HG03196 (cell line): Measurements from ENCODE around the gene CTRL.
"Not testable (repeated sequence)": the region's sequence is repeated elsewhere in the genome, so short reads cannot be mapped to it uniquely, and the experiment has no call there.

Source experiments
- ATAC-seq: cut with Tn5 transposase; IDR thresholded peaks from one replicate; pipeline ENCODE4 v1.9.1; 2021; ENCODE audit not compliant: unreplicated experiment

CTRL gene

GRCh38 chr16:67942510-67943255, 11.0 kb upstream of the CTRL start:
- no peak for ATAC-seq

- ATAC-seq, result no peak
Measured at GRCh38 chr16:67942200-67942509, 10.5 kb upstream of the CTRL start.

DNA sequence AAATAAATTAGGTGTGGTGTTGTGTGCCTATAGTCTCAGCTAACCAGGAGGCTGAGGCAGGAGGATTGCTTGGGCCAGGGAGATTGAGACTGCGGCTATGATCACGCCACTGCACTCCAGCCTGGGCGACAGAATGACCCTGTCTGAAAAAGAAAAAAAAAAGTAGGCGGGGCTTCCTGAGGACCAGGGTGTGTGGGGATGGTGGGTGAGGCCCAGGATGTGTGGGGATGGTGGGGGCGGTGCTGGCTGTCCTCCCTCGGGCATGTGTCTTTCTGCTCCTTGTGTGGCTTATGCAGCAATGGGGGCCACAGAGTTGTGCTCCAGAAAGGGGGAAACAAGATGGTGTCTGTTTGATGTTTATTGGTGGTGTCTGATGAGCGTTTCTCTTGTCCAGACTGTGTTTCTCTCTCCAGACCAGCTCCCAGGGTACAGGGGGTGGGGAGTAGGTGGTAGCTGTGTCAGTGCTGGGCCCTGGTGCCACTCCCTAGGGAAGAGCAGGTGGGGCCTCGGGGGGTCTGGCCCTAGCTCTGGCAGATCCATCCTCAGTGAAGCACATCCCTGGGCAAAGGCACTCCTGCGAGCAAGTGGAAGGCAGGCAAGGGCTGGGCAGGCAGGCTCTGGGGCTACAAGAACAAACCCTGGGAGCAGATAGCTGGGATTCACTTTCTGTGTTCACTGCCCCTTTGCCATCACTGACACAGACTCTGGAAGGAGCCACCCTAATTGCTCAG, 10.0 kb upstream of the CTRL start:
- ATAC-seq, result no peak

DNA sequence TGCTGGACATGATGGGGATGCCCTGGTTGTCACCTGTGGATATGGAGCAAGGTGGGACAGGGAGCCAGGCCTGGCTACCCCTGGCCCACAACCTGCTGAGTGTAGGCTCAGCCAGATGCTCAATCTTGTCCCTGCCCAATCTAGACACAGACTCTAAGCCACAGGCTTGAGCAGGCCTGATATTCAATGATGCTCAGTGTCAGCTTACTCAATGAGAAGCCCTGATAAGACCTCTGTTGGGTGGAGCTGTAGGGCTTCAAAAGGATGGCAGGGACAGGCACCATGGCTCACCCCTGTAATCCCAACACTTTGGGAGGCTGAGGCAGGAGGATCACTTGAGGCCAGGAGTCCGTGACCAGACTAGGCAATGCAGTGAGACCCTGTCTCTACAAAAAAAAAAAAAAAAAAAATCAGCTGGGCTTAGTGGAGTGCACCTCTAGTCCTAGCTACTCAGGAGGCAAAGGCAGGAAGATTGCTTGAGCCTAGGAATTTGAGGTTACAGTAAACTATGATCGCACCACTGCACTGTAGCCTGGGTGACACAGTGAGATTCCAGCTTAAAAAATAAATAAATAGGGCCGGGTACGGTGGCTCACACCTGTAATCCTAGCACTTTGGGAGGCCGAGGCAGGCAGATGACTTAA, 8.9 kb upstream of the CTRL start:
- ATAC-seq, result no peak

- ATAC-seq, result no peak
Measured at GRCh38 chr16:67939507-67940445, 8.1 kb upstream of the CTRL start.

- not testable (repeated sequence) for ATAC-seq
Measured at GRCh38 chr16:67937713-67938112, 6.1 kb upstream of the CTRL start.

GRCh38 chr16:67936880-67937605, 5.4 kb upstream of the CTRL start:
- peak; percentile 46 for ATAC-seq

DNA sequence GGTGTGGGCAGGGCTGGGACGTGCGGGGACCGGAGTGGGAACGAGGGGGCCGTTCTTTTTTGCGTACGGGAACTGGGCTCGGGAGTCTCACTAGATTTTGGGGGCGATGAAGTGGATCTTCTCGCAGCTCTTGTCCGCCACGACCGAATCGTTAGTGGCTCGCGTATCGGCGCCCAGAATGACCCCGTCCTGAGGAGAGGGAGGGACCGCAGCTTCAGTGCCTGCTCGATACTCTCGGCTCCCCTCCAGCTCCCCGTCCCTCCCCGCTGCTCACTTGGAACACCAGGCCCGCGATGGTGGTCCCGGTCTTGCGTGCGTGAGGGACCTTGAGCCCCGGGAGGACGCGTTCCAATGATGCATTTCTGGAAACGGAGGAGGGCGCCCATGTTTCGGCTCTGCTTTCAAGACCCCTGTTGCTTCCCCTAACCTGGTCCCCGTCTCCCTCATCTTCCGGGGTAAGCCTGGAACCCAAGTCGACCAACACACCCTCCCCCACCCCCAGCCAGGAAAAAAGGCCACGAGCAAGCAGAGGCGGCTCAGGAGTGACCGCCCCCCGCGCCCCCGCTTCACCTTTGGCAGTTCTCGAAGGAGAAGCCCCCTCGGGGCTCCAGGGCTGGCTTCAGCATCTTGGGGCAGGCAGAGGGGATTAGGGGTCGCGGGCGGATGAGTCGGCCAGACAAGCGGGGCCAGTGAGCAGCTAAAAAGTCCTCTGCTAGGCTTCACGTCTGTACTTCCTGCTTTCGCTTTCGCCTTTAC, 4.6 kb upstream of the CTRL start, which contains the start of gene PSMB10:
Gene PSMB10, minus strand, starts transcription at position 727 of the 756 bp plus-strand sequence. Its CDS starts 101 bp downstream, at position 626.
- peak; percentile 11 for ATAC-seq

GRCh38 chr16:67935402-67936123, 3.9 kb upstream of the CTRL start:
- ATAC-seq, result peak; percentile 85

GRCh38 chr16:67935101-67935401, 3.4 kb upstream of the CTRL start:
- no peak for ATAC-seq

- ATAC-seq, result no peak
Measured at GRCh38 chr16:67934306-67935100, 2.8 kb upstream of the CTRL start.

DNA sequence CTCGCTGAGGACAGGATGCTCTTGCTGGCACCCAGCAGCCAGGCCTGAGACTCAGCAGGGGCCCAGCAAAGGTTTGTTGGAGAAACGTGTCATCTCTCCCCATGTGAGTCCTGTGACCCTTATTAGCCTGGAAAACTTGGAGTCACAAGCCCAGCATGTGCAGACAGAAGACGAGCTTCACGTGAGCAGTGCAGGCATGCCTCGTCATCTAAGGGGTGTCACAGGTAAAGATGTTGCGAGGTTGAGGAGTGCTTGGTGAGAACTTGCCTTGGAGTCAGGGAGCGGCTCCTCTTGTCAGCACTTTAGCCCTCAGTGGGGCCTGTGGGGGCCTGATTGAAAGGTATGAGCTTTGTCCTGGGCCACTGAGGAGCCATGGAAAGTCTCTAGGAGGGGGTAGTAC, 2.1 kb upstream of the CTRL start:
- no peak for ATAC-seq

DNA sequence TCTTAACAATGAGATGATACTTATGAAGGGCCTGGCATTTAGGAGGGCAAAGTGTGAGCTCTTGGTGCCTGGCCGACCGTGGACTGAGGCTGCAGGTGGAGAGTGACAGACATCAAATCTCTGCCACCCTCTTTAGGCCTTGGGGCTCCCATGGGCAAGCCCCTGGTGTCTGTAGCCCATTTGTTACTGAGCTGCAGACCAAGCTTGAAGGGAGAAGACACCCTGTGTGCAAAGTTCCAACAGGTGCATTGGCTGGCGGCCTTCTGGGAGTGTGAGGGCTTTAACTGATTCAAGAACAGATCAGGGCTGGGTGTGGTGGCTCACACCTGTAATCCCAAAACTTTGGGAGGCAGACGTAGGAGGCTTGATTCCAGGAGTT, 789 bp upstream of the CTRL start:
- no peak for ATAC-seq

DNA sequence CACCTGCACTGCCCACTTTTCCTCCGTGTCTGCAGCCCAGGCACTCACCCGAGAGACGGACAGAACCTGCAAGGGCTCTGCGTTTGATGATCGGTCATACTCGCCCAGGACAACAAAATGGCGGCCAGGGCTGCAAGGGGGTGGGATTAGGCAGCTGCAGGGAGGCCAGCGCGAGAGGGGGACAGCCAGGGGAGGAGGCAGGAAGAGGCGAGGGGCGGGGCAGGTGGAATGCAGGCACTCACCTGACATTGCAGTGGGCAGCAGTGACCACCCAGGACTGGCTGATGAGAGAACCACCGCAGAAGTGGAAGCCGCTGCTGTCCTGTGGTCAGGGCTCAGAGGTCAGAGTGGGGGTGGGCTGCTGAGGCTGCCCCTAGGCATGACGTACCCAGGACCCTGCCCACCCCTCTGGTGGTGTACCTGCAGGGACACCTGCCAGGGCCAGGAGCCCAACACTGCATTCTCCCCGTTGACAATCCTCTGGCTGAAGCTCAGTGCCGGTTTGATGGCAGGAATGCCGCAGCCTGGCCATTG, 917 bp downstream of the CTRL start:
- ATAC-seq, result no peak

DNA sequence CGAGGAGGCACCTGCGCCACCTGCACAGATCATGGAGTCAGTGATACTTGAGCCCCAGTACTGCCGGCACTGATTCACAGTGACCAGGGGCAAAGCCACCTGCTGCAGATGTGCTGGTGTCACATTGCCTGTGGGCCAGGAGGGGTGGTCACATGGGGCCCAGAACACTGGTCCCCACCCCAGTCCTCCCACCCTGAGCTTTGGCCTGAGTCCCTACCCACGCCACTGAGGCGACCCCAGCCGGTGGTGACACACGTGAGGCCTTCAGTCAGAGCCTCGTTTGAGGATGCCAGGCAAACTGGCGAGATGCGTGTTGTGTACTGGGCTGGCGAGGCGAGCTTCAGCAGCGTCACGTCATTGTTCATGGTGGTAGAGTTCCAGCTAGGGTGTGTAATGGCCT, 1.5 kb downstream of the CTRL start:
- no peak for ATAC-seq

DNA sequence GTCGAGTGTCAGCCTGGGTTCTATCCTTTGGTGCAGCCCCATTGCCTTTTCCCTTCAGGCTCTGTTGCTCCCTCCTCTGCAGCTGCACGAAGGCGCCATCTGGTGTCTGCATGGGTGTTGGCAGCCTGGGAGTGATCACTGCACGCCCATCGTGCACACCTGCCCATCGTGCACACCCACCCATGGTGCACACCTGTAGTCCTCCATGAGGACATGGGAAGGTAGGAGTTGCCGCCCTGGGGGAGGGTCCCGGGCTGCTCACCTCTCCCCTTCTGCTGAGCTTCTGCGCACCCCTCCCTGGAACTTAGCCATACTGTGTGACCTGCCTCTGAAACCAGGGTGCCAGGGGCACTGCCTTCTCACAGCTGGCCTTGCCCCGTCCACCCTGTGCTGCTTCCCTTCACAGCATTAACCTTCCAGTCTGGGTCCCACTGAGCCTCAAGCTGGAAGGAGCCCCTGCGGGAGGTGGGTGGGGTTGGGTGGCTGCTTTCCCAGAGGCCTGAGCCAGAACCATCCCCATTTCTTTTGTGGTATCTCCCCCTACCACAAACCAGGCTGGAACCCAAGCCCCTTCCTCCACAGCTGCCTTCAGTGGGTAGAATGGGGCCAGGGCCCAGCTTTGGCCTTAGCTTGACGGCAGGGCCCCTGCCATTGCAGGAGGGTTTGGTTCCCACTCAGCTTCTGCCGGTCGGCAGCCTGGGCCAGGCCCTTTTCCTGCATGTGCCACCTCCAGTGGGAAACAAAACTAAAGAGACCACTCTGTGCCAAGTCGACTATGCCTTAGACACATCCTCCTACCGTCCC, 2.9 kb downstream of the CTRL start:
- no peak for ATAC-seq

DNA sequence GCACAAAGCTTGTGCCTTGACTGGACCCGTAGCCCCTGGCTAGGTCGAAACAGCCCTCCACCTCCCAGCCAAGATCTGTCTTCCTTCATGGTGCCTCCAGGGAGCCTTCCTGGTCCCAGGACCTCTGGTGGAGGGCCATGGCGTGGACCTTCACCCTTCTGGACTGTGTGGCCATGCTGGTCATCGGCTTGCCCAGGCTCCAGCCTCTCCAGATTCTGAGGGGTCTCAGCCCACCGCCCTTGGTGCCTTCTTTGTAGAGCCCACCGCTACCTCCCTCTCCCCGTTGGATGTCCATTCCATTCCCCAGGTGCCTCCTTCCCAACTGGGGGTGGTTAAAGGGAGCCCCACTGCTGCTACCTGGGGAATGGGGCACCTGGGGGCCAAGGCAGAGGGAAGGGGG, 3.5 kb downstream of the CTRL start:
- ATAC-seq, result no peak
